ENCODE measurements around the gene CD1B.
"Not testable (repeated sequence)": the region's sequence is repeated elsewhere in the genome, so short reads cannot be mapped to it uniquely, and the experiment has no call there.

The CD1B gene

DNA sequence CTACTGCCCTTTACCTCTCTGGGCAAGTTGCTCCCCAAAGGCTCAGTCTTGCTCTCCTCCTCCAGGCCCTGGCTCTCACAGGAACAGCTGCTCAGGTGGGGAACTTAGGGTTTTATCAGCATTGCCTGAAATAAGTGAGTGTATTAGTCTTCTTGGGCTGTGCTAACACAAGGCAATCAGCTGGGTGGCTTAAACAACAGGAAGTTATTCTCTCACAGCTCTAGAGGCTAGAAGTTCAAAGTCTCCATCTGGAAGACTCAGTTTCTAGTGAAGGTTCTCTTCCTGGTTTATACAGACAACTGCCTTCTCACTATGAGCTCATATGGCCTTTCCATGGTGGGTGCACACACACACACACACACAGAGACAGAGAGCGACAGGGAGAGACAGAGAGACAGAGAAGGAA, 44.4 kb downstream of the CD1B start:
- H3K27ac ChIP-seq, result no peak overlapping the region
- TF ChIP-seq CTCF (IDR thresholded peaks at IDR 0.05) (no peak), ZFX (IDR thresholded peaks at IDR 0.05; ENCODE audit: borderline replicate concordance) (no peak)

GRCh38 chr1:158286487-158286886, 44.8 kb downstream of the CD1B start:
- H3K27ac ChIP-seq, result no peak overlapping the region

DNA sequence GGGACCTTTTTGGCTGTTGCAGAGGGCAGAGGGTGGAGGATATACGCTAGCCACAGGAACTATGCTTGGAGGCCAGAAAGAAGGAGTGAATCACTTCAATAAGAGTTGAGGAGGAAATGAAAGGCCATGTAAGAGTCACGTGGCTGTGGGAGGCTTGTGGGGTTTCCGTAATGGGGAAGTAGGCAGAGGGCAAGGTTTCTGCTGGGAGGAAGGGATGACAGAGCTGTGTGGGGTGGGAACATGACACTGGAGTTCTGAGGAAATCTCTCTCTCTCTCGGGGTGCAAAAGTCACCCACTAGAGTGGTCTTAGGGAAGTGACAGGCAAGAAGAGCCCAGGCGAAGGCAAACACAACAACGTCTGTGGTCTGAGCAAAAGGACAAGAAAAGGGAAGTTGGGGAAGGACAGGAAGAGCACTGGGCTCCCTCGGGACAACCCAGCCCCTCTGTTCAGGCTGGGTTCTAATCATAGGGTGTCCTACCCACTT, 45.5 kb downstream of the CD1B start:
- H3K27ac ChIP-seq, result no peak overlapping the region
- no peak for TF ChIP-seq CTCF (IDR thresholded peaks at IDR 0.05)
- TF ChIP-seq ZFX (IDR thresholded peaks at IDR 0.05; ENCODE audit: borderline replicate concordance), result no peak

More at GRCh38 chr1:158286487-158286886, 44.8 kb downstream of the CD1B start:
- TF ChIP-seq ZFX (IDR thresholded peaks at IDR 0.05; ENCODE audit: borderline replicate concordance) (no peak), CTCF (IDR thresholded peaks at IDR 0.05) (no peak)

GRCh38 chr1:158283965-158284364, 47.4 kb downstream of the CD1B start:
- H3K27ac ChIP-seq, result no peak overlapping the region
- TF ChIP-seq CTCF (IDR thresholded peaks at IDR 0.05) (no peak), ZFX (IDR thresholded peaks at IDR 0.05; ENCODE audit: borderline replicate concordance) (no peak)

DNA sequence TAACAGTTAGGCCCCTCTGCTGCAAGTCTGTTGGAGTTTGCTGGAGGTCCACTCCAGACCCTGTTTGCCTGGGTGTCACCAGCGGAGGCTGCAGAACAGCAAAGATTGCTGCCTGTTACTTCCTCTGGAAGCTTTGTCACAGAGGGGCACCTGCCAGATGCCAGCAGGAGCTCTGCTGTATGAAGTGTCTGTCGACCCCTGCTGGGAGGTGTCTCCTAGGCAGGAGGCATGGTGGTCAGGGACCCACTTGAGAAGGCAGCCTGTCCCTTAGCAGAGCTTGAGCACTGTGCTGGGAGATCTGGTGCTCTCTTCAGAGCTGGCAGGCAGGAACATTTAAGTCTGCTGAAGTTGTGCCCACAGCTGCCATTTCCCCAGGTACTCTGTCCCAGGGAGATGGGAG, 48.9 kb downstream of the CD1B start:
- not testable (repeated sequence) for H3K27ac ChIP-seq
